Measurements from ENCODE around the gene RNF26. TPM values are rescaled to one million over a fixed set of nuclear protein-coding genes. Genes with fewer than 3 reads are reported as not detected.

RNF26 gene
- total RNA-seq, 1 donor from 2014 or later = 45.6 TPM

GRCh38 chr11:119376197-119376847 lies 42.0 kb downstream of the RNF26 start:
- peak; percentile 72 for DNase-seq (ENCODE audit: extremely low spot score, unreplicated experiment)
- Mint-ChIP-seq H3K27ac (no peak overlapping the region), H3K9me3 (no peaks in the 10 kb centered on the region), H3K27me3 (peaks cover 7% of the 10 kb centered on the region), H3K4me1 (ENCODE audit: unreplicated experiment) (peaks cover 36% of the 10 kb centered on the region), H3K4me3 (no peak overlapping the region), H3K36me3 (no peaks in the 10 kb centered on the region)
- TF ChIP-seq CTCF (conservative IDR thresholded peaks at IDR 0.05) = no peak

GRCh38 chr11:119377112-119377901 lies 43.0 kb downstream of the RNF26 start:
- peaks cover 7% of the 10 kb centered on the region for H3K27me3 Mint-ChIP-seq
- no peaks in the 10 kb centered on the region for H3K9me3 Mint-ChIP-seq

GRCh38 chr11:119377961-119378667 lies 43.8 kb downstream of the RNF26 start:
- Mint-ChIP-seq H3K27me3 (peaks cover 7% of the 10 kb centered on the region), H3K4me3 (no peak overlapping the region), H3K4me1 (ENCODE audit: unreplicated experiment) (peaks cover 27% of the 10 kb centered on the region), H3K36me3 (no peaks in the 10 kb centered on the region), H3K9me3 (no peaks in the 10 kb centered on the region), H3K27ac (no peak overlapping the region)
- DNase-seq (ENCODE audit: extremely low spot score, unreplicated experiment) = peak; percentile 58
- no peak for TF ChIP-seq CTCF (conservative IDR thresholded peaks at IDR 0.05)

More at GRCh38 chr11:119377112-119377901, 43.0 kb downstream of the RNF26 start:
- Mint-ChIP-seq H3K36me3 (no peaks in the 10 kb centered on the region), H3K4me1 (ENCODE audit: unreplicated experiment) (peaks cover 27% of the 10 kb centered on the region), H3K4me3 (no peak overlapping the region), H3K27ac (no peak overlapping the region)
- no peak for TF ChIP-seq CTCF (conservative IDR thresholded peaks at IDR 0.05)
- DNase-seq (ENCODE audit: extremely low spot score, unreplicated experiment) = peak; percentile 50

- Mint-ChIP-seq H3K4me3 (peak overlapping the region; percentile 79), H3K27me3 (peaks cover 7% of the 10 kb centered on the region), H3K36me3 (no peaks in the 10 kb centered on the region), H3K27ac (peak overlapping the region; percentile 83), H3K9me3 (no peaks in the 10 kb centered on the region), H3K4me1 (ENCODE audit: unreplicated experiment) (peaks cover 25% of the 10 kb centered on the region)
- TF ChIP-seq CTCF (conservative IDR thresholded peaks at IDR 0.05) = no peak
- DNase-seq (ENCODE audit: extremely low spot score, unreplicated experiment) = peak; percentile 62
Observed at GRCh38 chr11:119378851-119379465, 44.6 kb downstream of the RNF26 start.

GRCh38 chr11:119380160-119380826 lies 46.0 kb downstream of the RNF26 start:
- H3K4me1 Mint-ChIP-seq (ENCODE audit: unreplicated experiment) = peaks cover 21% of the 10 kb centered on the region
- H3K4me3 Mint-ChIP-seq = no peak overlapping the region
- no peaks in the 10 kb centered on the region for H3K9me3 Mint-ChIP-seq
- no peak for TF ChIP-seq CTCF (conservative IDR thresholded peaks at IDR 0.05)
- no peaks in the 10 kb centered on the region for H3K36me3 Mint-ChIP-seq
- H3K27me3 Mint-ChIP-seq = peaks cover 7% of the 10 kb centered on the region
- peak; percentile 49 for DNase-seq (ENCODE audit: extremely low spot score, unreplicated experiment)
- H3K27ac Mint-ChIP-seq = no peak overlapping the region
